Skin epidermis (tissue), 12 donors: ENCODE data around the gene KIFC1.
A peak's percentile ranks its signal among the peaks of the same experiment; 100 is the strongest.

Source experiments
- H3K27ac ChIP-seq, 21 experiments: fragments of 200-600 bp; sonication (generic) in 11 of 21; one replicate each; pipeline ENCODE4 v1.5.0; 2020; ENCODE audit warnings: mild to moderate bottlenecking in 3 of 21, inconsistent platforms in 2 of 21, moderate library complexity in 2 of 21
- H3K4me3 ChIP-seq, 7 experiments: fragments of 200-600 bp; sonication (generic) in 2 of 7; one replicate each; pipeline ENCODE4 v1.5.0; 2020; ENCODE audit warnings: inconsistent platforms in 2 of 7, mild to moderate bottlenecking in 2 of 7, moderate library complexity in 1 of 7

The KIFC1 gene

GRCh38 chr6:33454009-33454946, 62.7 kb downstream of the KIFC1 start, which contains the start of gene ZBTB9:
ZBTB9 (plus strand) TSS chr6:33454576; CDS start chr6:33455101, 525 bp downstream.
- Histone ChIP-seq H3K27ac (peak within 1 kb of the TSS; percentile 28 to 90 (median 82)), H3K4me3 (peak within 1 kb of the TSS; percentile 61 to 94 (median 75))

DNA sequence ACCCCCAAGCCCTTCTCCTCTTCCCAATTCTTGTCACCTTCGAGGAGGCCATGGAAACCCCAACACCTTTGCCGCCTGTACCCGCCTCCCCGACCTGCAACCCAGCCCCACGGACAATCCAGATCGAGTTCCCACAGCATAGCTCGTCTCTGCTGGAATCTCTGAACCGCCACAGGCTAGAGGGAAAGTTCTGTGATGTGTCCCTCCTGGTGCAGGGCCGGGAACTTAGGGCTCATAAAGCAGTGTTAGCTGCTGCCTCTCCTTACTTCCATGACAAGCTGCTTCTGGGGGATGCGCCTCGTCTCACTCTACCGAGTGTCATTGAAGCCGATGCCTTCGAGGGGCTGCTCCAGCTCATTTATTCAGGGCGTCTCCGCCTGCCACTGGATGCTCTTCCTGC, 63.4 kb downstream of the KIFC1 start:
- Histone ChIP-seq H3K27ac (peak overlapping the region in 14 of 21 experiments; percentile 28 to 90 (median 84)), H3K4me3 (peak overlapping the region; percentile 61 to 94 (median 75))

DNA sequence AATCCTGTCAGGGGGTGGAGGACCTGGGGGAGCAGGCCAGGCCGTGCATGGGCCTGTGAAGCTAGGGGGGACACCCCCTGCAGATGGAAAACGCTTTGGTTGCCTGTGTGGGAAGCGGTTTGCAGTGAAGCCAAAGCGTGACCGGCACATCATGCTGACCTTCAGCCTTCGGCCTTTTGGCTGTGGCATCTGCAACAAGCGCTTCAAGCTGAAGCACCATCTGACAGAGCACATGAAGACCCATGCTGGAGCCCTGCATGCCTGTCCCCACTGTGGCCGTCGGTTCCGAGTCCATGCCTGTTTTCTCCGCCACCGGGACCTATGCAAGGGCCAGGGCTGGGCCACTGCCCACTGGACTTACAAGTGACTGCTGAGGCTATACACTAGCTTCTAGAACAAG, 64.5 kb downstream of the KIFC1 start:
- H3K4me3 ChIP-seq, result no peak overlapping the region

DNA sequence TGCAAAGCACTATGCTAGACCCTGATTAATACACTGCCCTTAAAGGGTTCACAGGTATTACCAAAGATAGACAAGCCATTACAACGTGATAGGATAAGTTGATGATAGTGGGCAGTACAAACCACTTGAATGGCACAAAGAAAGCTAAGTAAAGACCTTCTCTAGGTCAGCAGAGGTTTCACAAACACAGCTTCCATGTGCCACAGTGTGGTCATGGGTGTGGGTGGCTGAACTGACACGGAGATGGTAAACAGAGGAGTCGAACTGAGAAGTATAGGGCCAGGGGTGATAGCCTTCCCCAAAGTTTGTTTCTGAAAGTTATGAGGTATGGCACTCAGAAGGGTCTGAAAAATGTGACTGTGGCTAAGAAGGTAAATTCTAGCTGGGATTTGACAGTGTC, 67.1 kb downstream of the KIFC1 start:
- Histone ChIP-seq H3K4me3 (no peak overlapping the region), H3K27ac (no peak overlapping the region)

More for the DNA sequence above, 64.5 kb downstream of the KIFC1 start:
- H3K27ac ChIP-seq, result no peak overlapping the region

DNA sequence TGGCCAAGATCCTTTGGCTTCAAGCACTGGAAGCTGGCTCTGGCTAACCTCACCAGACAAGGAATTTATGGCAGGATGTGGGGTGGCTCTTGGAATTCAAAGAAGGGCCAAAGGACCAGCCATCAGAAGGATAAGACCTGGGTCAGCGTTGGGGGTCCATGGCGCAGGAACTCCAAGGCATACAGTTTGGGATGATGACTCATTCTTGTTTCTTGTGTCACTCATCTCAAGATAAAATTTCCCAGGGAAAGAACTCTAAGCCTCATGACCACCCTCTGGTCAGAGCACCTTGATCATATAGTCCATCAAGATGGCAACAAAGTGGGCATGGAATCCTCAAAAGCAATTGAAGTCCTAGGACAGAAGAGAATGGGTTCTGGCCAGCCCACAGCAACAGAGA, 67.6 kb downstream of the KIFC1 start:
- no peak overlapping the region for H3K4me3 ChIP-seq
- no peak overlapping the region for H3K27ac ChIP-seq
